T follicular helper cell (primary cell): ENCODE data around the gene ZNF514.
"Not testable (repeated sequence)": the region's sequence is repeated elsewhere in the genome, so short reads cannot be mapped to it uniquely, and the experiment has no call there.

Experiments used
- DNase-seq: peaks from one replicate; pipeline ENCODE4 v3.0.0-alpha.2; 2020; ENCODE audit warnings: low read depth

ZNF514 gene

GRCh38 chr2:95138702-95139101 is 20.9 kb downstream of the ZNF514 start:
- DNase-seq, result no peak

GRCh38 chr2:95122197-95122551 is 37.5 kb downstream of the ZNF514 start:
- DNase-seq, result no peak

- peak; percentile 66 for DNase-seq
Observed at GRCh38 chr2:95121407-95122196, 38.0 kb downstream of the ZNF514 start, which contains the start of gene MRPS5. Gene MRPS5, minus strand, starts transcription at chr2:95121808. Its CDS starts 17 bp downstream, at chr2:95121791.

GRCh38 chr2:95121093-95121406 is 38.6 kb downstream of the ZNF514 start:
- no peak for DNase-seq

- DNase-seq, result peak; percentile 67
Observed at GRCh38 chr2:95115418-95115817, 44.2 kb downstream of the ZNF514 start.

- no peak for DNase-seq
Observed at GRCh38 chr2:95113464-95113863, 46.2 kb downstream of the ZNF514 start.

GRCh38 chr2:95110395-95110794 is 49.3 kb downstream of the ZNF514 start:
- no peak for DNase-seq

- no peak for DNase-seq
Observed at GRCh38 chr2:95109260-95109659, 50.4 kb downstream of the ZNF514 start.

- no peak for DNase-seq
Observed at GRCh38 chr2:95106081-95106480, 53.6 kb downstream of the ZNF514 start.

GRCh38 chr2:95104606-95105005 is 55.0 kb downstream of the ZNF514 start:
- DNase-seq, result no peak

- DNase-seq, result no peak
Observed at GRCh38 chr2:95099910-95100309, 59.7 kb downstream of the ZNF514 start.

GRCh38 chr2:95098273-95098672 is 61.4 kb downstream of the ZNF514 start:
- DNase-seq, result not testable (repeated sequence)
